HG03097 (cell line): ENCODE measurements around the gene PIGW.
A peak's percentile ranks its signal among the peaks of the same experiment; 100 is the strongest.

Experiments used
- ATAC-seq: cut with Tn5 transposase; IDR thresholded peaks from one replicate; pipeline ENCODE4 v1.9.1; 2021; ENCODE audit not compliant: unreplicated experiment, low FRiP score

Gene PIGW, protein sequence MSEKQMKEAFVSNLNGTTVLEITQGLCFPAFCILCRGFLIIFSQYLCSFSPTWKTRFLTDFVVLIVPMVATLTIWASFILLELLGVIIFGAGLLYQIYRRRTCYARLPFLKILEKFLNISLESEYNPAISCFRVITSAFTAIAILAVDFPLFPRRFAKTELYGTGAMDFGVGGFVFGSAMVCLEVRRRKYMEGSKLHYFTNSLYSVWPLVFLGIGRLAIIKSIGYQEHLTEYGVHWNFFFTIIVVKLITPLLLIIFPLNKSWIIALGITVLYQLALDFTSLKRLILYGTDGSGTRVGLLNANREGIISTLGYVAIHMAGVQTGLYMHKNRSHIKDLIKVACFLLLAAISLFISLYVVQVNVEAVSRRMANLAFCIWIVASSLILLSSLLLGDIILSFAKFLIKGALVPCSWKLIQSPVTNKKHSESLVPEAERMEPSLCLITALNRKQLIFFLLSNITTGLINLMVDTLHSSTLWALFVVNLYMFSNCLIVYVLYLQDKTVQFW

DNA sequence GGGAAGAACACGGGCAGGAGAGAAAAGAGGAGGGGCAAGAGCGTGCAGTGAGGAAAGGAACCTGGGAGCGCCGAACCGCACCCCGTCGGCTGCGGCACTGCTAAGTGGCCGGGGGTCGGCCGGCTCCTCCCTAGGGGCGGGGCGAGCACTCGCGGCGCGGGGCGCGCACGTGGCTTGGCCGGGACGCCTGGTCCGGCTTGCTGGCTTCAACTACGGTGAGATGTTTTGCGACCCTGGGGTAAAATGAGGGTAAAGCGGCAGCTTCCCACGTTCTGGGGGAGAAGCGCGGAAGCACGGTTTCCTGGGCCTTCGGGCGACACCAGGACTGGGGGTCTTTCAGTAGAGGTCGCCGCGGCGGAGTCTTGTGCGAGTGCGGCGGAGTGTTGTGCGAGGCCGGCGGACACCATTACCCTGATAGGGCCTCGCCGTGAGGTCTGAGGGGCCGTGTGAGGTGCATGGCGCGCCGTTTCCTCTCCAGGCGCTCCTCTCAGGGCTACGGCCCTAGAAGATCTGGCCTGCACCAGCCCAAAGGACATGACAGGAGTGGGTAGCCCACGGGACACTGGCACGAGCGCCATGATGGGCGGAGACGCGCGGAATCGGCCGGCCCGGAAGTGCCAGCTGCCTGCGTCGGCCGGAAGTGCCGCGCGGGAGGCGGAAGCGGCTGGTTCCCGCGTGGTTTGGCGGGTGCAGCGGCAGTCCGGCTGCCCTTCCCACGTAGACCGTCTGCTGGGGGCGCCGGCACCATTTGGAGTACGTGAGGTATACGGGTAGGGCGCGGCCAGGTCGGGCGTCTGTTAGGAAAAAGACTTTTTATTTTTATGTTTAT lies at the start of gene PIGW, which contains the start of gene MYO19:
Gene PIGW (plus strand): TSS at position 148 of the 829 bp plus-strand sequence. CDS start 2,115 bp downstream, outside the sequence.
Gene MYO19 (minus strand): TSS at position 29 of the 829 bp plus-strand sequence. CDS start 2,330 bp downstream, outside the sequence.
- peak; percentile 58 for ATAC-seq

DNA sequence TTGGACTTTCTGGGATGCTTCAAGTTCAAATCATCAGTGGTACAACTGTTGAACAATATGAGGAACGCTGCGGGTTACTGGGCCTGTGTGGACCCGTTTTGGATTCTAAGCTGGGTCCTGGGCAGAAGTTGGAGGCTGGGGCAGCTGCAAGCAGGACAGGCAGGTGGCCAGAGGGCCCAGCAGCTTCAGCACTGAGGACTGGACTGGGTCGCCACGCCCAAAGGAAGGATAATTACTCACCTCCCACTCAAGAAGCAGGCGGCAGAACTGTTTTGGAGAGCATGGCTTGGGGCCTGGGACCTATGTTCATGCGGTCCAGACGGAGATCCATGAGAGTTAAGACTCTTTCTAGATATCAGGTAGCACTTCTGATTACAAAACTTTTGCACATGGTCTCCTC lies 49.8 kb upstream of the PIGW start:
- no peak for ATAC-seq

DNA sequence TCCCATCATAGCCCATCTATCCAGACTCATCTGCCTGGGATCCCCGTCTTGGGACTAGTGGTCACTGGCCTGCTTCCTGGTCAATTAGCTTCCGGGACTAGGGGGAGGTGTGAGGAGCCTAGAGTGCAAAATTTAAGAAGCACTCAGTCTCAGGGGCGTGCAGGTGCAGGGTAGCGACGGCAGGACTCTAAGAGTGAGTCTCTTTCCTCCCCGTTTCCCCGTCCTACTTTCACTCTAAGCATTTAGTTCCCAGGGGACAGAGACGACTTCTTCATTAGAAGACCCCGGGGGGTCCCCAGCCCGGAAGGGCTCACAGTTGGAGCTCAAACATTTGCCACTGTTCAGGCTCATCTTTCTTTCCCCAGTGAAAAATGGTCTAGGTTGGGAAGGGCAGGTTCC lies 49.0 kb upstream of the PIGW start:
- ATAC-seq: no peak

DNA sequence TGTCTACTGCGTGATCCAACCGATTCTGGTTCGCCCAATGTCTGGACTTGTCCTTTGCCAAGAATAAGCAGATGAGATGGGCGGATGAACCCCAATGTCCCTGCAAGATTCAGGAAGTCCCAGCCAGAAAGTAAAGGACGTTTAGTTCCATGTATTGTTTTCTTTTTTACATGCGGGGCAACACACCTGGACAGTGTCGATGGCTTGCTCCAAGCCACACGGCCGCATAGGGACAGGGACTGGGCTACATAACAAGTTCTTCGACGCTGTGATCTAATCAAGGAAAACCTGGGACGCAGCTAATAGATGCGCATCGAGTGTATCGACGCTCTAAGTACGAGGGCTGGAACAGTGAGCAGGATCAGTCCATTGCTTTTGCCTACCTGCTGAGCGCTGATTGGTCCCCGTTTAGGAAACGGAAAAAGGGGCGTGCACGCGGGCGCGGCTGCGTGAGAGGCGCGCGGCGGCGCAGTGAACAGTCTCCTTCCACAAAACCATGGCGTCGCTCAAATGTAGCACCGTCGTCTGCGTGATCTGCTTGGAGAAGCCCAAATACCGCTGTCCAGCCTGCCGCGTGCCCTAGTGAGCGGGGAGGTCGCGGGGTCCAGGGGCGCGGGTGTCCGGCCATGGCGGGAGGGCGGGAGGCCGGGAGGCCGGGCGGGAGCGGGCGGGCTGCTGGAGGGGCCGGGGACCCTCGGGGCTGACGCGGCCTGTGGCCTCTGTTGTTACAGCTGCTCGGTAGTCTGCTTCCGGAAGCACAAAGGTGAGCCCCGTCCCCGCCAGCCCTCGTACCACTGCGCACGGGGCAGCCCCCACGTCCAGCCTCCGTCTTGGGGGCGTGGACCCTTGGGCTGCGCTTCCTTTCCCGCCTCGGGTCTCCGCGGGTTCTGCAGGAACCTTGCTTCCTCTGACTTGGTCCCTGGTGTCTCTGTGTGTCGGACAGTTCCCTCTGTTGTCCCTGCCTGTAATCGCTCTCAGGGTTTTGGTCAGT lies 48.3 kb upstream of the PIGW start, which contains the start of gene ZNHIT3:
Gene ZNHIT3 (plus strand): TSS at position 478 of the 991 bp plus-strand sequence. CDS start 19 bp downstream, at position 497.
- peak; percentile 72 for ATAC-seq

DNA sequence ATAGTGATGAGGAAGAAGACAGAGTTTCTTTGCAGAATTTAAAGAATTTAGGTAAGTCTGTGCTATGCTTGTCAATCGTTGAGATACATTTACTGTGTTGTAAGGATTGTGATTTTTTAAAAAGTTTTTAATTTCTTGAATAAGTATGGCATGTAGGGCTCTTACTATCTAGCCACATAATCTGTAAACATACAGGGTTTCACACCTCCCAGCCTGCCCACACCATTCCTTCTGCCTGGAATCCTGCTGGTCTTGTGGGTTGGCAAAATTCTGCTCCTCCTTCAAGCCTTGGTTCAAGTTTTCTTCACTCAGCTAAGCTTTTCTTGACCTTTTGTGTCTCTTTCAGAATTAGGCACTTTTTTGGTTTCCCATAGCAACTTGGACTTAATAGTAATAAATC lies 40.8 kb upstream of the PIGW start:
- ATAC-seq: no peak

DNA sequence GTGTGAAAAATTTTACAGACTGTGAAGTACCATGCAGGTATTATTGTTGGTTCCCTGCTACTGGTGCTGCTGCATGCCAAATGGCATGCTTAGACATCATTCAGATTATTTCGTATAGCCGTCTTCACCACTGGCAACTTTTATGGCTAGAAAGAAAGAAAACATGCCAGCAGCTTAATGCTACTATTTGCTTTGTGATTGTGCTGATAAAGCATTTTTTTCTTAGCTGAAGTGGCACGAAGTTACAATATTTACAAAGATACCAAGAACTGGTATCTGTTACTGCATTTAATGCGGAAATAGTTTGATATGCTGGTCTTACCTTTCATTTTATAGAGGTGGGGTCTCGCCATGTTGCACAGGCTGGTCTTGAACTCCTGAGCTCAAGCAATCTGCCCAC lies 40.1 kb upstream of the PIGW start:
- ATAC-seq: no peak

DNA sequence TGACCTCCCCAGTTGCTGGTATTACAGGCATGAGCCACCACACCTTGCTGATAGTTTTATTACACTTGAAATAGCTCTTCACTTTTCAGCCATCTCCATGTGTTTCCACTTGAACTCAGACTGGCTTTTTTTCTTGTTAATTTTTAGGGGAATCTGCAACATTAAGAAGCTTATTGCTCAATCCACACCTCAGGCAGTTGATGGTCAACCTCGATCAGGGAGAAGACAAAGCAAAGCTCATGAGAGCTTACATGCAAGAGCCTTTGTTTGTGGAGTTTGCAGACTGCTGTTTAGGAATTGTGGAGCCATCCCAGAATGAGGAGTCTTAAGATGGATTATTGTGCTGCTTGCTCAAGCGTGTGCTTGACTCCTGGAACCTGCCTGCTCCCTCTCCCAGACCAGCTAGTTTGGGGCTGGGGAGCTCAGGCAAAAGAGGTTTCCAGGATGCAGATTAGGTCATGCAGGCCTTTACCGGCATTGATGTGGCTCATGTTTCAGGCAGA lies 39.7 kb upstream of the PIGW start:
- ATAC-seq: no peak

DNA sequence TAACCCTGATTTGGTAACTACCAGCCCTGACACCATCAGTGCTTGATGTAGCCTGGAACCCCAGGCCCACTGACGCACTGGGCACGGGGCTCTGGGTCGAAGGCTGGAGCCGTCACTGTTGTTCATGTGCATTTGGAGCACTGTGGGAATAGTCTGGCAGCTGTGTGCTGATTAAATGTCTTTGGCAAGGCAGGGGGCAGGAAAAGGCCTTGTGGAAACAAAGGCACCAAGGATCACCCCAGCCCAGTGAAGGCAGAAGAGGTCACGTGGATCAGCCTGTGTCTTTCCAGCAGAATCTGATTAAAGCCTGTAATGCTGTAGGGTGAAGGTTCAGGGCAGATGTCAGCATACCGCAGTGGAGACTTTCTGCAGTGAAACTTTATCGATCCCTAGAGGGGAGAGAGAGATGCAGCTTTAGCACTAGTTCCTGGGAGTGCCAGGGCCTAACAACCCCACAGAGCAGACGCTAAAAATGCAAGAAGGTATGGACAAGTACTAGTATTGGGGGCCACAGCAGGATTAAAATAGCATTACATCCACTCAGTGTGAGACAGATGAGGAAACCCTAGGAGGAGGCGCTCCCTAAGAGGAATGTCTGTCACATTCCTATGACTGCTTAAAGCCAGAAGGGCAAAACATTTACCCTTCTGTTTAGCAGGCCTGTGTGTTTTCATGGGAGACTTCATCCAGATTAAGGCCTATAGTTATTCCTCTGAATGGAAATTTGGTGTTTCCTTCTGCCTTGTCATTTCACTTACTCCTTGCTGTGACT lies 38.6 kb upstream of the PIGW start:
- no peak for ATAC-seq

DNA sequence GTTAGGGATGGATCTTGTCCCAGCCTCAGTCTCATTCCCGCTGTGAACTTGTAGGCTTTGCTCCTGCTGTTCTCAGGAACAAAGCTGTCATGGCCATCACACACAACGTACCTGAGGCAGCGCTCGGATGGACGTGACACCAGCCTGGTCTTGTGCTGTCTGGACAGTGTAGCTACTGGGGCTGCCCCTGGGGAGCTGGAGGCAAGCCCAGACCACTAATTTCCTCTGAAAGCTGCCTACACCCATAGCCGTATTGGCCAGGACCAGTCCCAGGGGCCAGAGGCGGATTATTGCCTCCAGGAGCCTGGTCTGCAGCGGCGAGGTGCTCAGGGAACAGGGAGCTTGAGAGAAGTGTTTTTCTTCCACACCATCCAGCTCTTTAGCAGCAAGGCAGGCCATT lies 36.6 kb upstream of the PIGW start:
- no peak for ATAC-seq

DNA sequence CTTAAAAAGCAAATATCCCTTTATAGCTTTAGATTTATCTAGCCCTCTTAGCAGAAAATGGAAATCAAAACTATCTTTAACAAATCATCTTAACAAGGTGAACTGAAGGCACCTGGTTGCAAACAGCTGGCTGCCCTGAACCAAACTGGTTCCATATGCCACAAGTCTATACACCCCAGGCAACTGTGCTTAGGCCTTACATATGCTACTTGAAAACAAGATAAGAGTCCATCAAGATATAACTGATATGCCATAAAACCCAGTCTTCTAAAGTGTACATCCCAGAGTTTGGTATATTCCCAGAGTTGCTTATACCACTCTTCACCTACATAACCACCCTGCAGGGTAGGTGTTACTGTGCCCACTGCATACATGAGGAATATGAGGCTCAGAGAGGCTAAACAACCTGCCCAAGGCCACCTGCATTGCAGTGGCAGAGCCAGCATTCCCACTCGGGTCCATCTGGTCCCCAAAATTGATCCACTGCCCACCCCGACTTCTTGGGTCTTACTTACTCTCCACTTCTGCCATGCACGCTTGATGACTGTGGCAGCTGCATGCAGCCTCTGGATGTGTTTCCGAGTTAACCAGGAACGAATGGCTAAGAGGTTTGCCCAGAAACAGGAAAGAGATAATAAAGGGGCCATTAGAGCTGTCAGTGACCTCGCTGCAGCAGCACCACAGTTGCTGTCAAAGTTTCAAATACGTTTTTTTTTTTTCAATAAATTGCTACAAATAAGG lies 36.1 kb upstream of the PIGW start:
- ATAC-seq: no peak

DNA sequence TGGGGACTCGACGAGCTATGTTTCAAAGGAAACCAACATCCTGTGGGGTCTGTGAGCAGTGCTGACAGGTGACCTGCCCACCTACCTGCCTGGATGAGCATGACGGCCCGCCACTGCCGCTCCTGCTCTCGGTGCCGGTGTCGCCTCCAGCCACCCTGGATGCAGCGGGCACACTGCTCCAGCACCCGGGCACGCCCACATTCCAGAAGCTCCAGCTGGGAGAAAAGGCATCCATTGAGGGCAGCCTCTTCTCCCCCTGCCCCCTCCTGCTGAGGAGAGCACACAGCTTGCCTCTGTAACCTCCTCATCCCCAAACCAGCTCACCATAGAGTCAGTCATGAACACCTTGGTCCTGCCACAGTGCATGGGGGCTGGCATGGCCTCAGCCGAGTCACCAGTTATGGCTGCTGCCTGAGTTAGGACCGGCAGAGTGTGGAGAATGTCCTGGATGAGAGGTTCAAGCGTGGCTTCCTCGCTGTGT lies 34.0 kb upstream of the PIGW start:
- no peak for ATAC-seq

DNA sequence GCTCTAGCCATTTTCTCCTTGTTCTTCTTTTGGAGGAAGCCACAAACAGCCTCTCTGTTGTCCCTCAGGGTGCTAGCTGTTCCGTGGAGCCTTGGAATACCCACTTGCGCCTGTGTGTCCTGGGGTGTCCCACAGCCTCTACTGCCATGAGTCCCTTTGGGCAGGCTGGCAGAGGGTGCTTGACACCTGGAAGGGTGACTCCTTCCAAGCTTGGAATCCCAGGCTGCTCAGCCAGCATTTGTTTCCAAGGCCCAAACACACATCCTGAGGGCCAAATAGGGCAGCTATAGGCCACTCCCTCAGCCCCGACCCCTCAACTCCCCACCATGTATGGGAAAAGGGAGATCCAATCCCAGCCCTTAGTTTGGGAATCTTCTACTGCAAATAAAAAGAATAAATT lies 33.4 kb upstream of the PIGW start:
- no peak for ATAC-seq

DNA sequence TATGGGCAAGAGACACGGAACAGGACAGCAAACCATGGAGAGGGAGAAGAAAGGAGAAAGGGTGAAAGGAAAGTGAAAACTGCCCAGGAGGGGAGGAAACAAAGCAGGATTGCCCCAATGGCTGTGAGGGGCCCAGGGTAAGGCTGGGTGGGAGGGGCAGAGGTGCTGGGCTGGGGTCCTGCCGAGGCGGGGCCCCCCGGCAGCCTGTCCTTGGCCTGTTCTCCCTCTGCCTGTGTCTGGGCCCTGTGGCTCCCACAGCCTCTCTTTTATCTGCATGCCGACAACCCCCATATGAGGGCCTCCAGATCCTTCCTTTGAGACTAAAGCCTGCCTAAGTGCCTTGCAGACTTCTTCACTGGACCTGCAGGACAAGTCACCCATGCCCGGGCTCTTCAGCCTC lies 32.8 kb upstream of the PIGW start:
- ATAC-seq: no peak

DNA sequence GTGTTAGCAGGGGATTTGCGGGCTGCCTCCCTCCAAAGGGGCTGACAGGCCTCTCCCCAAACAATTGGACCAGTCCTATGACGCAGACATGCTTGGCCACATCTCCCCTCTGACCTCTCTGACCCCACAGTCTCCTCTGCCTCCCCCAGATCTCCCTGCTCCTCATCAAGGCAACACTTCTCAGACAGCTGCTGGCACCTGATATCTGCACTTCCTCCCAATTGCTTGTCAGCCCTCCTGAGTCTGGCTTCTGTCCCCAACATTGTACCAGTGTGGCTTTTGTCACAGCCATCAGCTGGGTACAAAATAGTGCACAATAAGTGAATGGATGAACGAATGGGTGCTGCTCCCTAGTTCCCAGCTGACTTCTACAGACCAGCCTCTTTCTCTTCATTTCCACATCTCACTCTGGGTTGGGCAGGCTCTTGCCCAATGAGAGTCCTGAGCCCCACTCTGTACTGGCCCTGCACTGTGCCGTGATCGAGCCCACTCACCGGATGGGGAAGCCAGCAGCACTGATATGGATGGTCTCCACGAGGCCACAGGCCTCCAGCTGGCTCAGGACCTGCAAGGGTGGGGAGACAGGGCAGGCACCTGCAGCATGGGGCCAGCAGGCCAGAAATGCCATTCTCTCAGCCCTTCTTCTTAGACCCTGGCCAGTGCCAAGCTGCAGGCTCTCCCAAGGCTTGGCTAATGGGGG lies 31.2 kb upstream of the PIGW start:
- ATAC-seq: no peak

DNA sequence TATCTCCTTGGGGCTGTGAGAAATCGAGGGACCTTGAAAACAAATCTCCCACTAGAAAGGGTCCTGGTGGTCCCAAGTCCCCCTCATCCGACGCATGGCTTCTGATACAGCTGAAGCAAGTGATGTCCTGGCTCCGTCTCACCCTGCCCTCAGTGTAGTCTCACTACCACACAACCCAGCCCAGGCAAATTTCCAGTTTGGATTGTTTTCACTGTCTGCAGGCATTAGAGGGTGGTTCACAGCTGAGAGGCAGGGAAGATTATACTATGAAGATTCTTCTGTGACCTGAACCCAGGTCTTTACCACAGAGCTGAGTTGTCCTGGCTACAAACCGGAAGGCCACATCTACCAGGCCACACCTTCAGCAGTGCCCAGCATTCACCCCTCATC lies 30.6 kb upstream of the PIGW start:
- ATAC-seq: no peak

DNA sequence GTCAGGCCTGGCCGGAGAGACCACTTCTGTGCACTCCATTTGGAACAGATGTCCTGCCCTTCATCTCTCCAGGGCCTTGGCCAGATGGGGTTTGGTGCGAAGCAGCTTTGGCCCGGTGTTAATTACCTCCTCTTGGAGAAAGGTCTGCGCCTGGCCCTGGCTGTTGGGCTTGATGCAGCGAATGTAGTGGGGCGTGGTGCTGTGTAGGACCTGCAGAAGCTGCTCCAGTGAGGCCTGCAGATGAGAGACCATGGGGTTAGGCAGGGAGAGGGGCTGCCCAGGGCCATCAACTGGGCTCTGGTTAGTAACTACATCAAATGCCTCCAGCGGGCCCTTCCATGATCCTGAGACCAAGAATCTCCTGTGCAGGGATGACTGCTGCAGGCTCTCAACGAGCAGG lies 29.6 kb upstream of the PIGW start:
- ATAC-seq: no peak

DNA sequence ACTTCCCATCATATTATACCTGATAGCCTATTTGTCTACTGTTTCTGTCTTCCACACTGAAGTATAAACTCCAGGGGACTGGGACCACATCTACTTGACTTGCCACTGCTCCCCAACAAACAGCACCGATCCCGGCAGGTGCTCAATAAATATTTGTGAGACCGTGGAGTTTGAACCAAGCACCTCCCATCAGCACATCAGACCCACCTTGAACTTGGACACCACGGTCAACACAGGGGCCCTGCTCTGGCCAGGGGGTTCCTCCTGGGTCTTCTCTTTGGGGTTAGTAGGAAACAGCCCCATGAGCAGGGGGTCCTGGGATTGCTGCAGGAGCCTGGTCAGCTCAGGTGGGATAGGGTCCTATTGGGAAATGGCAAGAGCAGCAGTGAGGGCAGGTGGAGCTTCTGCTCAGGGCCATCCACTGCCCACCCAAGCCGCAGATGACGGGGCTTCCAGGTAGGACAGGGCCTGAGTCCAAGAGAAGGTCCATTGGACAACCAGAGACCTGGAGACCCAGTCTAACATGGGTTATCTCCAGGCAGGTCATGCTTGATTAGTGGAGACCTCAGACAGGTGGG lies 28.4 kb upstream of the PIGW start:
- no peak for ATAC-seq
